SKM-1 (cell line): ENCODE data around the gene HFE.
A peak's percentile ranks its signal among the peaks of the same experiment; 100 is the strongest.
"Not testable (repeated sequence)": the region's sequence is repeated elsewhere in the genome, so short reads cannot be mapped to it uniquely, and the experiment has no call there.

Source experiments
- DNase-seq: peaks from one replicate; lab custom pipeline; 2025; ENCODE audit not compliant: unreplicated experiment; lab: John Stamatoyannopoulos, UW

The HFE gene

GRCh38 chr6:26087284-26088115 lies at the start of gene HFE:
TSS of gene HFE (plus strand) at chr6:26087429. CDS start at chr6:26087441, 12 bp downstream.
- DNase-seq = no peak

- DNase-seq = no peak
These were observed 45.3 kb upstream of the HFE start for GRCh38 chr6:26041946-26042345.

GRCh38 chr6:26043384-26044139 lies 43.7 kb upstream of the HFE start:
- peak; percentile 98 for DNase-seq

- peak; percentile 91 for DNase-seq
These were observed 42.8 kb upstream of the HFE start for GRCh38 chr6:26044140-26045064.

GRCh38 chr6:26045065-26045927 lies 41.9 kb upstream of the HFE start:
- DNase-seq = peak; percentile 90

- DNase-seq = peak; percentile 48
These were observed 41.3 kb upstream of the HFE start for GRCh38 chr6:26045928-26046368.

GRCh38 chr6:26047329-26047728 lies 39.9 kb upstream of the HFE start:
- DNase-seq = not testable (repeated sequence)

- DNase-seq = no peak
These were observed 38.6 kb upstream of the HFE start for GRCh38 chr6:26048590-26048989.

GRCh38 chr6:26051665-26052310 lies 35.4 kb upstream of the HFE start:
- DNase-seq = no peak

GRCh38 chr6:26052762-26053250 lies 34.4 kb upstream of the HFE start:
- DNase-seq = not testable (repeated sequence)

GRCh38 chr6:26053992-26054780 lies 33.0 kb upstream of the HFE start:
- no peak for DNase-seq

- DNase-seq = peak; percentile 83
These were observed 32.2 kb upstream of the HFE start for GRCh38 chr6:26054781-26055718.

GRCh38 chr6:26055719-26056582 lies 31.3 kb upstream of the HFE start:
- peak; percentile 64 for DNase-seq

- peak; percentile 25 for DNase-seq
These were observed 30.5 kb upstream of the HFE start for GRCh38 chr6:26056583-26057350.

GRCh38 chr6:26057899-26058298 lies 29.3 kb upstream of the HFE start:
- DNase-seq = no peak
